GM18505 (cell line): Measurements from ENCODE around the gene DYNC1LI1.

Source experiments
- ATAC-seq: cut with Tn5 transposase; IDR thresholded peaks from one replicate; pipeline ENCODE4 v1.9.1; 2021; ENCODE audit not compliant: unreplicated experiment
- POLR2A ChIP-seq: IDR thresholded peaks from 4 replicates; pipeline ENCODE4 v1.6.1; 2011; ENCODE audit warnings: borderline replicate concordance; ENCODE audit not compliant: insufficient read depth, insufficient read length; ENCODE audit errors: extremely low read depth

The DYNC1LI1 gene

GRCh38 chr3:32501783-32502117 is 68.9 kb downstream of the DYNC1LI1 start:
- ATAC-seq = no peak
- no peak for TF ChIP-seq POLR2A

- no peak for TF ChIP-seq POLR2A
- no peak for ATAC-seq
Measured at GRCh38 chr3:32500880-32501782, 69.5 kb downstream of the DYNC1LI1 start.

- TF ChIP-seq POLR2A = no peak
- no peak for ATAC-seq
Measured at GRCh38 chr3:32500231-32500630, 70.4 kb downstream of the DYNC1LI1 start.

GRCh38 chr3:32499585-32499984 is 71.1 kb downstream of the DYNC1LI1 start:
- ATAC-seq = no peak
- TF ChIP-seq POLR2A = no peak

GRCh38 chr3:32498992-32499391 is 71.7 kb downstream of the DYNC1LI1 start:
- TF ChIP-seq POLR2A = no peak
- ATAC-seq = no peak

- no peak for ATAC-seq
- no peak for TF ChIP-seq POLR2A
Measured at GRCh38 chr3:32498252-32498651, 72.4 kb downstream of the DYNC1LI1 start.

- TF ChIP-seq POLR2A = no peak
Measured at GRCh38 chr3:32495609-32496008, 75.0 kb downstream of the DYNC1LI1 start.

GRCh38 chr3:32495085-32495484 is 75.6 kb downstream of the DYNC1LI1 start:
- ATAC-seq = no peak
- TF ChIP-seq POLR2A = no peak

More at GRCh38 chr3:32495609-32496008, 75.0 kb downstream of the DYNC1LI1 start:
- no peak for ATAC-seq

- peak; percentile 70 for ATAC-seq
- TF ChIP-seq POLR2A = no peak
Measured at GRCh38 chr3:32493437-32494414, 76.9 kb downstream of the DYNC1LI1 start.

GRCh38 chr3:32492684-32493436 is 77.8 kb downstream of the DYNC1LI1 start:
- ATAC-seq = no peak
- TF ChIP-seq POLR2A = no peak

GRCh38 chr3:32488474-32489008 is 82.1 kb downstream of the DYNC1LI1 start:
- no peak for TF ChIP-seq POLR2A
- no peak for ATAC-seq

- no peak for TF ChIP-seq POLR2A
- ATAC-seq = no peak
Measured at GRCh38 chr3:32487781-32488473, 82.7 kb downstream of the DYNC1LI1 start.
